Activated naive CD4-positive, alpha-beta T cell treated with anti-CD3 and anti-CD28 coated beads, Interleukin-2, amount 50 U/mL, for 72 hours (primary cell): ENCODE data around the gene SUGCT. TPM values are rescaled to one million over a fixed set of nuclear protein-coding genes. Genes with fewer than 3 reads are reported as not detected.
A peak's percentile ranks its signal among the peaks of the same experiment; 100 is the strongest.

Source experiments
- ATAC-seq, 2 donors: fragments of 150-1000 bp; cut with Tn5 transposase; 2 replicates each; pipeline ENCODE4 v1.10.0; 2021; ENCODE audit warnings: mild to moderate bottlenecking in 2 of 2, moderate library complexity in 2 of 2
- DNase-seq, 2 donors: peaks; one replicate each; pipeline ENCODE4 v3.0.0; 2021 to 2022; ENCODE audit warnings: low spot score in 2 of 2
- H3K27ac Mint-ChIP-seq, 2 donors: one replicate each; pipeline ENCODE4 v1.8.0; 2022; ENCODE audit warnings: mild to moderate bottlenecking in 2 of 2, mixed read lengths in 2 of 2
- H3K36me3 Mint-ChIP-seq, 2 donors: one replicate each; pipeline ENCODE4 v1.8.0; 2022; ENCODE audit warnings: mixed read lengths in 2 of 2
- H3K9me3 Mint-ChIP-seq, 2 donors: one replicate each; pipeline ENCODE4 v1.8.0; 2022; ENCODE audit warnings: mixed read lengths in 2 of 2
- total RNA-seq, 2 donors: library from RNA; stranded (reverse); gene quantifications; one replicate each; pipeline ENCODE4 v1.2.3, GENCODE V29; 2022

The SUGCT gene
- total RNA-seq, 2 donors from 2014 or later, result 1.1 to 1.8 TPM

DNA sequence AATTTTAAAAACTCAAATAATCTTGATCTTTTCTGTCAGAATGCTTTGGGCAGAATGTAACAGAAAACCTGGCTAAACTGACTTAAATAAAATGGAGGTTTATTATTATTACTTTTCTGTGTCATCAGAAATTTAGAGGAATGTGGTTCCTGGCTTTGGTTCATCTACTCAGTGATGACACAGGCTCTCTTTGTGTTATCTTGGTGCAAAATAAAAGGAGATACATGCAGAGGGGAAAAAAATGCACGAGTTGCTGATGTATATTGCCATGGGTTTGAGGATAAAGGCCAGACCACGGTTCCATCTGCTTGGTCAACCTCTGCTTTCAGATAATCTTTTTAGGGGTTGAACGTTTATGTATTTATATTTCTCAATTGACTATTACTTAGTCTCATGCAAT lies 181.4 kb downstream of the SUGCT start:
- DNase-seq, result no peak
- no peaks in the 10 kb centered on the region for H3K36me3 Mint-ChIP-seq
- H3K27ac Mint-ChIP-seq, result no peak overlapping the region
- H3K9me3 Mint-ChIP-seq, result no peaks in the 10 kb centered on the region
- ATAC-seq, result no peak

DNA sequence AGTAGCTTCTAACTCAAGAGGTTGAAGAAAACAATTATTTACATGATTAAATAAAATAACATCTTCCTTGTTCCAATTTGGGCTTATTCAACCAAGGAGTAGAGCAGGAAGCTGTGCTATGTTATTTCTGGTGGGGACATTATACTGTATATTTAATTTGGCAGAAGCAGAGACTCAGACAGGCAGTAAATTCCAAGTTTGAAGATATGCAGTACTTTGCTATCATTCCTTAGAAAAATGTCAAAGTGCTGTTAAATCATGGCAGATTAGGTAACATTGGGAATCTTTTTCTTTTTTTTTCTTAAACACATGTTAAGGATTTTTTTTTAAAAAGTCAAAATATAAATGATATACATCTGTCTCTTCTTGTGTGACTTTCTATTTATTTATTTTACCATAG lies 190.1 kb downstream of the SUGCT start:
- Mint-ChIP-seq H3K9me3 (no peaks in the 10 kb centered on the region), H3K27ac (no peak overlapping the region), H3K36me3 (no peaks in the 10 kb centered on the region)
- DNase-seq, result no peak
- ATAC-seq, result no peak

DNA sequence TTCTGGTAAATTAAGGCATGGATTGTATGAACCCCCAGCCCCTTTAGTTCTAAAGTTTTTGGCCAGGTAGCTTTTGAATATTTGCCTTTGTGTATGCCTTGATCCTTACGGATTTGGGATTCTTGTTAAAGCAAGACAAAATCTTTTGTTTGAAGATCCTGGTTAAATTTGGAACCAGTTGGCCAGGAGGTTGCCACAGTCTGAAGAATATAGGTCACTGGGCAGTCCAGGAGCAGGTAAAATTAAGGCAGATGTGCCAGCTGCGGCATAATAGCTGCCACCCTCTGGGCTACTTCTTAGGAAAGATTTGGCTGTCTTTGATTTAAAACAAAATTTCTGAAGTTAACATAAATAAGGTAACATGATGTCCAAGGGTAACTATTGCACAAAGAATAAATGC lies 192.3 kb downstream of the SUGCT start:
- Mint-ChIP-seq H3K36me3 (no peaks in the 10 kb centered on the region), H3K27ac (no peak overlapping the region), H3K9me3 (no peaks in the 10 kb centered on the region)
- DNase-seq, result no peak
- no peak for ATAC-seq

DNA sequence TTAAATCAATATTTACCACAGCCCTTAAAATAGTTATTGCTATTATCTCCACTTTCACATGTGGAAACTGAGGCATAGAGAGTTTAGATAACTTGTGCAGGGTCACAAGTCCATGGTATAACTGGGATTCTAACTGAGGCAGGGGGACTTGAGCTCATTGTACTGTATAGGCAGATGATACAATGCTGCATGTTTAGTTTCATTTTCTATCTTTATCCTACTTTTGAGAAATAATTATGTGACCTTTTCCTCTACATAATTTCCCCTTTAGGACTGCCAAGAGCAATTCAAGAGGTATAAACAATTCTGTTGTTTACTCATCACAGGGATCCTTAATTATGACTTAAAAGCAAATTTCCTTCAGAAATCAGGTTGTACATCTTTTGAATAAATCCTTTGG lies 193.1 kb downstream of the SUGCT start:
- no peaks in the 10 kb centered on the region for H3K36me3 Mint-ChIP-seq
- H3K9me3 Mint-ChIP-seq, result no peaks in the 10 kb centered on the region
- DNase-seq (no peak), ATAC-seq (no peak)
- no peak overlapping the region for H3K27ac Mint-ChIP-seq

DNA sequence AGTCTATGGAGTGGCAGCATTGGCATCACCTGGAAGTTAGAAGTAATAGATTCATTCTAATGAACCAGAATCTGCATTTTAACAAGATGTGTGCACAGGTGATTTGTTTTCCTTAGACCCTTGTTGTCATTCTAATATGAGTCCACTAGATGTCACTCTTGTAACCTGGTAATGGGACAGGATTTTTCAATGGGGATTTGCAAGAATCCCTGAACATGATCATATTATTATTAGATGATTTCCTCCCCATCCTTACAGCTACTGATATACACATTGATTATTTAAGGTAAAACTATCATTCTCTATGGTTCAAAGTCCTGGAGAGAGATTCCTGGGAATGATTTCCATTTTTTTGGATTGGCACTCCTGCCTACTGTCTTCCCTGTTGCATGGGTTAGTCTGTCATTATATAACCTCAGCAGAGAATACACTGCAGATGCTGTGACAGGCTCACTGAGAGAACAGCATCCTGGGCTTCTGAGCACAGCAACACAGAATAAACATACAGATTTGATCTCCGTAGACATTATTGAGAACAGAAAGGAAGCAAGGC lies 194.9 kb downstream of the SUGCT start:
- Mint-ChIP-seq H3K36me3 (no peaks in the 10 kb centered on the region), H3K27ac (no peak overlapping the region), H3K9me3 (no peaks in the 10 kb centered on the region)
- ATAC-seq (no peak), DNase-seq (no peak)

DNA sequence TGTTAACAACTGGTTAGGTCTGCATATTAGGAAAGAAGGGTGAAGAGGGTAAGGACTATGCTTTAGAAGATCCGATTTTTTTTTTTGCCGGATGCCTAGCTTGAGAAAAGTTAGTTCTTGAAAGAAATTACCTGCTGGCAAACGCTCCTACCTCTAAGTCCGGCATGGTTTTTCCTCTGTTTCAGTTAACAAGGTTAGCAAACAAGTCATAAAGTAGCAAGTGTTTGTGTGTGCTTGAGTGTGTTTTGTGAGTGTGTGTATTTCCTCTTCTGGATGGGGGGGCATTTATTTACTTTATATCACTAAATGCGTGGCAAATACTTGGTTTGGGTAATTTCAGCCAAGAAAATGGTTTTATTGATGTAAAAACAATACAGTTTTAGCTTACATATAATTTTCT lies 195.6 kb downstream of the SUGCT start:
- H3K27ac Mint-ChIP-seq, result no peak overlapping the region
- H3K36me3 Mint-ChIP-seq, result no peaks in the 10 kb centered on the region
- ATAC-seq (no peak), DNase-seq (no peak)
- no peaks in the 10 kb centered on the region for H3K9me3 Mint-ChIP-seq

DNA sequence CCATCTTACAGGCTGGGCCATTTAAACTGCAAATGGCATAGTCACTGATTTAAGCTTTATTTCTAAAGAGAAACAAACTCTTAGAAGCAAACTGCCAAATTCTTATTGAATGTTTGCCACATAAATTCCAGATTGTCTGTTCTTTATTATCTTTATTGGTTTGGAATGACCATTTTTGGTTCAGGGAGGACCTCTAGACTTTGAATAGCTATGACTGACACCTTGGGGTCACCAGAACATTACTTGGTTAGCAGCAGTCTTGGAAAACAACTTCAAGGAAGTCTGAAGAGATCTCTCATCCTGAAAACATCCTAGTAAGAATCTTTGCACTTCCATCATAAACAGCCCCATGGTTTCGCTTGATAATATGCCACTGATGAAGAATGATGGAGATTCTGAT lies 197.1 kb downstream of the SUGCT start:
- ATAC-seq (no peak), DNase-seq (no peak)
- Mint-ChIP-seq H3K36me3 (peaks cover 0 to 4% of the 10 kb centered on the region in 2 donors), H3K9me3 (peaks cover 3% of the 10 kb centered on the region in 2 donors), H3K27ac (no peak overlapping the region)

DNA sequence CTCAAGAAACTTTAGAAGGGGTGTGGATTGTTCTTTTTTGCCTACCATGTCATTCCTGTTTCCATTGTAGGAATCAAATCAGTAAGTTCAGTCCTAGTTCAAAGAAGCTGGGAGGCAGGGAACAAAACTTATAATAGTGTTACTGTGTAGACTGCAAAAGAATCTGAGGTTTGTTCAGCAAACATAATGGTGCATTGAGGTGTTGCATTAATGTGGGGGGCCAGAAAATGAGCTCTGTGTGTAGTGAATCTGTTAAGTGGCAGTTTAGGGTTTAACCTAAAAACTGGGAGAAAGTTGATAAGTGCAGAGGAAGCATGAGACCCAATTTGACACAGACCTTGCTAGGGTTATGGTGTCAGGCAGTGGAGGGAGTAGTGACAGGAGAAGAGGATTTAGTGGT lies 197.7 kb downstream of the SUGCT start:
- Mint-ChIP-seq H3K27ac (no peak overlapping the region), H3K36me3 (peaks cover 0 to 6% of the 10 kb centered on the region in 2 donors), H3K9me3 (peaks cover 6 to 7% of the 10 kb centered on the region in 2 donors)
- no peak for DNase-seq
- ATAC-seq, result no peak

DNA sequence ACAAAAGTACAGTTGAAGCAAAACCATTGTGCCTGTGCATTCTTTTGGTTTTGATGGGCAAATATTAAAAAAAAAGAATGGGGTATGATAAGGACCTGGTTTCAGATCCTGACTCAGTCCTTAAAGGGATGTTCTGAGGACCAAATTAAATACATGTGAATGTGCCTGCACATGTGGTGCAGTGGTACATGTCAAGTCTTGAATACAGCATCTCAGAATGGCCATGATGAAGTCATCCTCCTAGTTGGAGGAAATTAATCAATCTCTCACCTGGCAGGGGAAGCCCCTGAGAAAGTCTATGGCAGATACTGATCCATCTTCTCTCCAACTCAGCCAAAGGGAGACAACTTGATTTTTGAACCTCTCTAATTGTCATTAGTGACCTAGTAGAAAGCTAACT lies 207.0 kb downstream of the SUGCT start:
- Mint-ChIP-seq H3K36me3 (peaks cover 0 to 16% of the 10 kb centered on the region in 2 donors), H3K9me3 (peaks cover 5 to 13% of the 10 kb centered on the region in 2 donors), H3K27ac (no peak overlapping the region)
- ATAC-seq (peak in 1 of 2 donors; percentile 46), DNase-seq (no peak)

DNA sequence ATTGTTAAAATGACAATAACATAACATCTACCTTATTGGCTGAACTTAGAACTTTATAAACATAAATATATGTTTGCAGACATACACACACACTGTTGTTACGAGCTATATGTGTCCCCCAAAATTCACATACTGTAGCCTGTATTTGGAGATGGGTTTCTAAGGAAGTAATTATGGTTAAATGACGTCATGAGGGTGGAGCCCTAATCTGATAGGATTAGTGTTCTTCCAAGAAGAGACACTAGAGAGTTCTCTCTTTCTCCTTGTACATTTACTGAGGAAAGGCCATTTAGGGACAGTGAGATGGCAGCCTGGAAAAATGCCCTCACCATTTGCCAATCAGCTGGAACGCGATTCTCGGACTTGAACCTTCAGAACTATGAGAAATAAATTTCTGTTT lies 211.7 kb downstream of the SUGCT start:
- Mint-ChIP-seq H3K27ac (no peak overlapping the region), H3K36me3 (no peaks in the 10 kb centered on the region), H3K9me3 (no peaks in the 10 kb centered on the region)
- ATAC-seq (no peak), DNase-seq (no peak)

DNA sequence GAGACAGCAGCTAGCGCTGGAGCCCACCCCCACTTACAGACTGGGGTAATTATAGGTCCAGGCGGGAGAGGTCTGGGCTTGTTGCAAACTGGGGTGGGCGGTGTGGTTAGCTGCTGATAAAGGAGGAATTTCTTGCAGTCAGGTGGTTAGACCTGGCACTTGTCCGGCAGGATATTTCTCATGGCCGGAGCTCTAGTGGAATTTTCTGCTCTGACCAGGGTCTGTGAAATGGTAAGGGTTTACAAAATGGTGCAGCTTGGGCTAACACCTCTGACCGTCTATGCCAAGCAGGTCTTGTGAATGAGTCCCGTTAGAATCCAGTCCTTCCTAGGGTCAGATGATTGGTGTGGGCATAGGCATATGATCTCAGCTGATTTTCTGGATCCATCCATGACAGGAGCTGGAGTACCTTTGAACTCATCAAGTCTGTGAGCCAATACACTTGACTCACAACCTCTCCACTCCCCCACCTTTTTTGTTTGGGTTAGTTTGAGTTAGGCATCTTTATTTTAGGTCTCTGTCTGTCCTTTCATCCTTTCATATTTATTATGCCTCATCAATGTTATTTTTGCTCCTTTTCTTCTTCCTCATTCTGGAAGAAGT lies 213.4 kb downstream of the SUGCT start:
- DNase-seq (no peak), ATAC-seq (no peak)
- Mint-ChIP-seq H3K9me3 (no peaks in the 10 kb centered on the region), H3K36me3 (no peaks in the 10 kb centered on the region), H3K27ac (no peak overlapping the region)

DNA sequence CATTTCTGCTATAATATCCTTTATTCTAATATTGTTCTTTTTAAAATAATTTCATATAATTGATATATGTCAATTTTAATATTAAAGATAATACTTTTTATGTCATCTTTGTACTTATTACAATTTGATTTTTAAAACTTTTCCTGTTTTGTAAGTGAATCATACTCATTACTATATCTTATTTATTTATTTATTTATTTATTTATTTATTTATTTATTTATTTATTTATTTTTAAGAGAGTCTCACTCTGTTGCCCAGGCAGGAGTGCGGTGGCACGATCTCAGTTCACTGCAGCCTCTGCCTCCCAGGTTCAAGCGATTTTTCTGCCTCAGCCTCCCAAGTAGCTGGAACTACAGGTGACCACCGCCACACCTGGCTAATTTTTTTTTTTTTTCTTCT lies 215.3 kb downstream of the SUGCT start:
- no peak for DNase-seq
- Mint-ChIP-seq H3K27ac (no peak overlapping the region), H3K9me3 (no peaks in the 10 kb centered on the region), H3K36me3 (no peaks in the 10 kb centered on the region)
- ATAC-seq, result no peak

DNA sequence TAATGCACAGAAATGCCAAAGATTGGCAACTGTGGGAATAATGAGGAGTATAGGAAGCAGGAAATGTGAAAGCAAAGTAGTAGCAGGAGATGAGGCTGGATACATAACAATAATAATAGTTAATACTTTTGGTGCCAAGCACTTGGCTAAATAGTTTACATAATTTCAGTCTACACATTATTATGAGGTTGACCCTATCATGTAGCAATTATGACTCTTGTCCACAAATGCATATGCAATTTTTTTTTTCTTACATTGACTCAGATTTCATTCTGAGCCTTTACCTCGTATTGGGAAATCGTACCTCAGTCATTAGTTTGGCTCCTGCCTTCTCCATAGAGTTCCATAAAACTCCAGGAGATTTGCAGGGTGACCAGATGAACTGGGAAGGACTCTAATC lies 219.9 kb downstream of the SUGCT start:
- ATAC-seq (no peak), DNase-seq (no peak)
- Mint-ChIP-seq H3K27ac (no peak overlapping the region), H3K36me3 (no peaks in the 10 kb centered on the region), H3K9me3 (no peaks in the 10 kb centered on the region)

DNA sequence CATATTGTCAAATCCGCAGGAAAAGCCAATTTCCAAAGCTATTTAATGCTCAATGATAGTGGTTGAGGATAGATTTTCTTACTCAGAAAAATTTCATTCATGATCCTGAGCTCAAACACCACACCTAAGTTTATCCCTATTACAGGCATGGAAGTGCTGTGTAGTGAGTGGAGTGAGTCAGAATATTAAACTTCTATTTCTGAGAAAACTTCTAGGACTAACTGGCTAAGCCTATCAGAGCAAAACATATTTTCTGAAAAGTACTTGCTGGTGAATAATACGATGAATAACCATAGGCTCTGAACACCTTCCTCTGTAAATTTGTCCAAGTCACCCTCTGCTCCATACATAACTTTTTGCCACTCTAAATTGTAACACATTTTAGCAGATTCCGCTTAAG lies 221.5 kb downstream of the SUGCT start:
- ATAC-seq (no peak), DNase-seq (no peak)
- Mint-ChIP-seq H3K36me3 (no peaks in the 10 kb centered on the region), H3K9me3 (no peaks in the 10 kb centered on the region), H3K27ac (no peak overlapping the region)

DNA sequence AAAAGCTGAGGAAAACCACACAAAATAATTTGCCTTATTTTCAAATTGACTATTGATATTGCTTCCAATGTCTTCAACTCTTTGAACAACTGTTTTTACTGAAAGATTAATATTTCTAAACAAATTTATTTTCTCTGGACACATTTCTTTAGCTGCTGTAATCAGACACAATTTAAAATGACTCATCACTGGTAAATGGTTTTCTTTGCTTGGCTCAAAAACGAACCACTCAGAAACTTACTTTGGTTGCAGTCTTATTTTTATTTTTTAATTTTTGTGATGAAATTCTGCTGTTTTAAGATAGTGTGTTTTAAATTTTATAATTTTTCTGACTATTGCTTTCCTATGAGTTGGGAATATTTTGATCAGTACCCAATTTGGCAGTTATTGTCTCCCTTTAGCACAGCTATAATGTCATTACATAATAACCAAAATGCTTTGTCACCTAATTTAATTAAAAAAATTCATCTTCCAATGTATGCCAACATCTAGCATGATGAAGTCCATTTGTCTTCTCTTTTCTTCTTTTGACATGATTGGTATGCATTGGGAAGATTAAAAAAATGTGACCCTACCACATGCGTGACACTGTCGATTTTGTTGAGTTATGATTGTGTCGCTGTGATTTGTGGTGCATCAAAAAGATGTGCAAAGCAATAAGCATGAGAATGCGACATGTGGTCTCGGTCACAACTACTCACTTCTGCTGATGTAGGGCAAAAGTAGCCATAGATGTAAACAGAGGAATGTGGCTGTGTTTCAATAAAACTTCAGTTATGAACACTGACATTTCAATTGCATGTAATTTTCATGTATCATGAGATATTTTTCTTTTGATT lies 222.3 kb downstream of the SUGCT start:
- ATAC-seq, result no peak
- Mint-ChIP-seq H3K27ac (no peak overlapping the region), H3K9me3 (no peaks in the 10 kb centered on the region), H3K36me3 (no peaks in the 10 kb centered on the region)
- no peak for DNase-seq

DNA sequence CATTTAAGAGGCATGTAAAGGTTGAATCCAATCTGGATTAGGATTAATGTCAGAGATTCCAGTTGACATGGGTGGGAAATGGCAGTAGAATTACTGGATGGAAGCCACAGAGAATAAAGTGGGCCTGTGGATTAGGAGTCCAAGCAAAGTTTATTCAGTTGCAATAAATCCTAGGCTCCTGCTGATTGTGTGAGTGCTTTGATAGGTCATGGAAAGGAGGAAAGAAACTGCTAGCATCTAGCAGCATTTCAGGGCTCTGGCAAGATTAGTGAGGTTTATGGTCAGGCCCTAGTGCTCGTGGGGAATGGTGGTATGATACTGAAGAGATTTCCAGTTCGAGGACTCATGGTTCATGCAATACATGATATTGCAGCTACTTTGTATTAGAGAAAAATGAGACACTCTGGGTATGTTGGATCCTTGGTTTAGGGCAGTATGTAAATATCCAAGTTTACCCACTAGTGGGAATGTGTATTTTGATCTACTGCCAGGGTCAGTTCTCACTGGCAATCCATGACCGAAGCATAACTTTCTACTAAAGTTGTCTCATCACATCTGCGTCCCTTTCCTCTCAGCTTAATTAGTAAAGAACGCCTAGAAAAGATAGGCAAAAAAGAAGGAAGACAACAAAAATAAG lies 235.0 kb downstream of the SUGCT start:
- DNase-seq (no peak), ATAC-seq (no peak)
- Mint-ChIP-seq H3K9me3 (peaks cover 4 to 5% of the 10 kb centered on the region in 2 donors), H3K27ac (no peak overlapping the region), H3K36me3 (no peaks in the 10 kb centered on the region)

DNA sequence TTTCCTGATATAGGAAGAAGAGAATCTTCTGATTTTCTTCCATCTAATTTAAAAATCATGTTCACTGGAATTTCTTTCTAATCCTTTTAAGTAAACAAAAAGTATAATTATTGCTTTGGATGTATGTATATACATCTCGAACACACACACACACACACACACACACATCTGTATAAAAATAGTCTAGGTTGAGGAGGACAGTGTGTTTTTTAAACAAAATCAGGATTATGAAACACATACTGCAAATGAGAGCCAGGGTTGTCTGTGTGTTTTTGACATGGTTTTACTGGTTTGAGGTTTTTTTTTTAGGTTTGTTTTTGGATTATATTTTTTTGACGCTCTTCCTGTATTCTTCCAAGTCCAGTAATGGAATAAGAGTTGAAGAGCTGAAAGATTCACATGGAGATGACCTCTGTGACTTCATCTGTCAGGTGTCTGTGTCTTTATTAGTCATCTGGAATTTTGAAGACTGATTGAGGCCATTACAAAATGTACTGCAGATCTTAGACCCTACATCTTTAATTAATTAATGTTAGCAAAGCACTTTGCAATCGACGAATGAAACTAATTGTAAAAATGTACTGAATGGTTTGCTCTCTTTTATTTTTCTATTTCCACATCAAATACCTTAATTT lies 237.1 kb downstream of the SUGCT start:
- peaks cover 4 to 5% of the 10 kb centered on the region in 2 donors for H3K9me3 Mint-ChIP-seq
- ATAC-seq (no peak), DNase-seq (no peak)
- H3K36me3 Mint-ChIP-seq, result no peaks in the 10 kb centered on the region
- no peak overlapping the region for H3K27ac Mint-ChIP-seq
